ENCODE measurements around the gene CBY1. TPM values are rescaled to one million over a fixed set of nuclear protein-coding genes. Genes with fewer than 3 reads are reported as not detected.
A peak's percentile ranks its signal among the peaks of the same experiment; 100 is the strongest.

Gene CBY1
- total and polyA plus RNA-seq, 4 experiments from 2014 or later = 3.8 to 35.2 (median 20.4) TPM

DNA sequence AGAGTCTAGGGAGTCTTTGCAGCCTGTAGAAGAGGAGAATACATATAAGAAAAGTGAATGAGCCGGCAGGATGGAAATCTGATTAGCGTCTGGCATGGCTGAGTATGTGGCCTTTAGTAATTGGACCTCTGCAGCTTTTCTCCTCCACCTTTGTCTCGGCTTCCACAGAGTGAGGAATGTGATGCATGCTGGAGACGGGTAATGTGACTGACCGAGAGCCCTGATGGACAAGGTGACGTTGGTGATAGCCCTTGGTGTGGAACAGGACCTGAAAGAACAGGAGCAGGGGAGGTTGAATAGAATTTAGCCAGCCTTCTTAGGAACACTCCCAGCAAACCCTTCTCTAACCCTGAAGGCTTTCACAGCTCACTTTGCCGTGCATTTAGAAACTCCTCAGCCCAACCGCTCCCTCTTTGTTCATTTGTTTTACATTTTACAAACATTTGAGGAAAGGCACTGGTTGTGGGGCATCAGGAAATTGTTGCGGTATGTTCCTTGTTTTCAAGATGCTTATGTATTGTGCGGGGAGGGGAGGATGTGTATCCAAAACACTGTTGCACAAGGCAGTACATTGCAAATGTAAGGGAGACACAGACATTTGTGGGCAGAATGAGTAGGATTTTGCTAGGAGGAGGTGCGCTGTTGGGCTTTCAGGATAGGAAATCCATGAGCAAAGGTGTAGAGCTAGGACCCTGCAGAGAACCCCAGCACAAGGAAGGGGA, 56.2 kb downstream of the CBY1 start:
- Mint-ChIP-seq H3K9me3 (no peaks in the 10 kb centered on the region), H3K4me1 (peaks cover 56 to 74% (median 67%) of the 10 kb centered on the region in 4 donors), H3K27me3 (no peaks in the 10 kb centered on the region), H3K36me3 (peaks cover 27 to 78% of the 10 kb centered on the region in 2 donors), H3K27ac (peak overlapping the region; percentile 21 to 90 (median 84)), H3K4me3 (peak overlapping the region in 1 of 8 donors; percentile 14)
- peaks cover 72% of the 10 kb centered on the region for H3K4me1 ChIP-seq (ENCODE audit: insufficient read depth, low read length)
- peaks cover 50% of the 10 kb centered on the region for H3K36me3 ChIP-seq (ENCODE audit: insufficient read depth, low read length)
- ChIA-PET POLR2A (ENCODE audit: partially characterized antibody) (interaction anchor here (0.6 to 2.8 kb wide), 2 partner anchors 12 to 20 kb away, joined by 3 to 23 read pairs; no protein-coding TSS in a partner anchor), CTCF (ENCODE audit: partially characterized antibody) (no interaction called here)
- H3K27me3 ChIP-seq (ENCODE audit: insufficient read depth, low read length) = no peaks in the 10 kb centered on the region
- H3K27ac ChIP-seq (ENCODE audit: low read depth, low read length) = no peak overlapping the region
- intact Hi-C loops (cut with micrococcal nuclease) = no loop called here
- H3K9me3 ChIP-seq (ENCODE audit: control insufficient read depth in 1 of 2, low read length in 2 of 2) = no peaks in the 10 kb centered on the region
- peak in 1 of 5 donors; percentile 13 for DNase-seq
- H3K4me3 ChIP-seq (ENCODE audit: low read length in 2 of 2) = no peak overlapping the region

GRCh38 chr22:38713921-38714320, 57.5 kb downstream of the CBY1 start:
- ChIA-PET POLR2A (ENCODE audit: partially characterized antibody) (interaction anchor here (41.4 kb wide), 1 partner anchor 36 kb away, joined by 1746 read pairs; the partner anchor contains the start of gene SUN2), CTCF (ENCODE audit: partially characterized antibody) (interaction anchor here (1.5 to 2.0 kb wide), 2 partner anchors 11 to 19 kb away, joined by 4 to 5 read pairs; no protein-coding TSS in a partner anchor)
- Mint-ChIP-seq H3K4me1 (peaks cover 46 to 62% (median 55%) of the 10 kb centered on the region in 4 donors), H3K9me3 (no peaks in the 10 kb centered on the region), H3K36me3 (peaks cover 27 to 82% of the 10 kb centered on the region in 2 donors), H3K27ac (peak overlapping the region in 6 of 7 donors; percentile 48 to 89 (median 84)), H3K4me3 (no peak overlapping the region), H3K27me3 (no peaks in the 10 kb centered on the region)
- peaks cover 59% of the 10 kb centered on the region for H3K4me1 ChIP-seq (ENCODE audit: insufficient read depth, low read length)
- H3K27ac ChIP-seq (ENCODE audit: low read depth, low read length) = no peak overlapping the region
- H3K9me3 ChIP-seq (ENCODE audit: control insufficient read depth in 1 of 2, low read length in 2 of 2) = no peaks in the 10 kb centered on the region
- intact Hi-C loops (cut with micrococcal nuclease) = no loop called here
- no peak overlapping the region for H3K4me3 ChIP-seq (ENCODE audit: low read length in 2 of 2)
- no peak for DNase-seq
- H3K27me3 ChIP-seq (ENCODE audit: insufficient read depth, low read length) = no peaks in the 10 kb centered on the region
- peaks cover 59% of the 10 kb centered on the region for H3K36me3 ChIP-seq (ENCODE audit: insufficient read depth, low read length)

GRCh38 chr22:38715176-38715764, 58.8 kb downstream of the CBY1 start:
- no peaks in the 10 kb centered on the region for H3K9me3 Mint-ChIP-seq
- intact Hi-C loops (cut with micrococcal nuclease) = no loop called here
- peaks cover 50% of the 10 kb centered on the region for H3K36me3 ChIP-seq (ENCODE audit: insufficient read depth, low read length)
- peaks cover 36 to 49% (median 43%) of the 10 kb centered on the region in 4 donors for H3K4me1 Mint-ChIP-seq
- no peaks in the 10 kb centered on the region for H3K9me3 ChIP-seq (ENCODE audit: control insufficient read depth in 1 of 2, low read length in 2 of 2)
- no peak for DNase-seq
- ChIA-PET CTCF (ENCODE audit: partially characterized antibody) (interaction anchor here (0.9 to 2.0 kb wide), 3 partner anchors 10 to 52 kb away, joined by 4 to 5 read pairs (median 5); no protein-coding TSS in a partner anchor), POLR2A (ENCODE audit: partially characterized antibody) (interaction anchor here (8.8 to 41.4 kb wide), 2 partner anchors 7 to 34 kb away, joined by 50 to 1746 read pairs; partner anchors contain the start of genes GTPBP1 and SUN2)
- no peak overlapping the region for H3K4me3 ChIP-seq (ENCODE audit: low read length in 2 of 2)
- H3K27me3 Mint-ChIP-seq = no peaks in the 10 kb centered on the region
- peaks cover 45% of the 10 kb centered on the region for H3K4me1 ChIP-seq (ENCODE audit: insufficient read depth, low read length)
- no peak overlapping the region for H3K27ac ChIP-seq (ENCODE audit: low read depth, low read length)
- peaks cover 26 to 78% of the 10 kb centered on the region in 2 donors for H3K36me3 Mint-ChIP-seq
- peak overlapping the region in 6 of 7 donors; percentile 46 to 85 (median 64) for H3K27ac Mint-ChIP-seq
- peak overlapping the region in 1 of 8 donors; percentile 10 for H3K4me3 Mint-ChIP-seq
- H3K27me3 ChIP-seq (ENCODE audit: insufficient read depth, low read length) = no peaks in the 10 kb centered on the region

DNA sequence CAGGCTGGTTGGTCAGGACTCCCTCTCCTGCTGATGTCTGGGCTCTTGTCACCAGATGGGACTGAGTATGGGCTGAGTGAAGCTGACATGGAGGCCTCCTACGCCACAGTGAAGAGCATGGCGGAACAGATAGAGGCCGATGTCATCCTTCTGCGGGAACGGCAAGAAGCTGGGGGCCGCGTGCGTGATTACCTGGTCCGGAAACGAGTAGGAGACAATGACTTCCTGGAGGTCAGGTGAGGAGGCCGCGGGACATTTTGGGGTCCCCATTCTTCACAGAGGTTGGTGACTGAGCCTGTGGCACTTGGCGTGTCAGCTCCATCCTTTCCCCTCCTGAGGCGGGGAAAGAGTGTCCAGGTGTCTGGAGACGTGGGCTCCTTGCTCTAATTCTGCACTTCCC, 59.4 kb downstream of the CBY1 start:
- H3K4me3 ChIP-seq (ENCODE audit: low read length in 2 of 2) = no peak overlapping the region
- ChIA-PET POLR2A (ENCODE audit: partially characterized antibody) (interaction anchor here (8.8 to 41.4 kb wide), 2 partner anchors 8 to 34 kb away, joined by 50 to 1746 read pairs; partner anchors contain the start of genes GTPBP1 and SUN2), CTCF (ENCODE audit: partially characterized antibody) (interaction anchor here (2.0 kb wide), 1 partner anchor 17 kb away, joined by 5 read pairs; no protein-coding TSS in a partner anchor)
- no peak overlapping the region for H3K4me3 Mint-ChIP-seq
- no peak overlapping the region for H3K27ac ChIP-seq (ENCODE audit: low read depth, low read length)
- no peaks in the 10 kb centered on the region for H3K9me3 Mint-ChIP-seq
- H3K4me1 Mint-ChIP-seq = peaks cover 32 to 43% (median 38%) of the 10 kb centered on the region in 4 donors
- no peaks in the 10 kb centered on the region for H3K27me3 Mint-ChIP-seq
- H3K36me3 ChIP-seq (ENCODE audit: insufficient read depth, low read length) = peaks cover 44% of the 10 kb centered on the region
- peak overlapping the region in 1 of 7 donors; percentile 62 for H3K27ac Mint-ChIP-seq
- intact Hi-C loops (cut with micrococcal nuclease) = no loop called here
- no peaks in the 10 kb centered on the region for H3K9me3 ChIP-seq (ENCODE audit: control insufficient read depth in 1 of 2, low read length in 2 of 2)
- no peaks in the 10 kb centered on the region for H3K27me3 ChIP-seq (ENCODE audit: insufficient read depth, low read length)
- H3K36me3 Mint-ChIP-seq = peaks cover 21 to 77% of the 10 kb centered on the region in 2 donors
- H3K4me1 ChIP-seq (ENCODE audit: insufficient read depth, low read length) = peaks cover 40% of the 10 kb centered on the region
- DNase-seq = peak in 1 of 5 donors; percentile 13

DNA sequence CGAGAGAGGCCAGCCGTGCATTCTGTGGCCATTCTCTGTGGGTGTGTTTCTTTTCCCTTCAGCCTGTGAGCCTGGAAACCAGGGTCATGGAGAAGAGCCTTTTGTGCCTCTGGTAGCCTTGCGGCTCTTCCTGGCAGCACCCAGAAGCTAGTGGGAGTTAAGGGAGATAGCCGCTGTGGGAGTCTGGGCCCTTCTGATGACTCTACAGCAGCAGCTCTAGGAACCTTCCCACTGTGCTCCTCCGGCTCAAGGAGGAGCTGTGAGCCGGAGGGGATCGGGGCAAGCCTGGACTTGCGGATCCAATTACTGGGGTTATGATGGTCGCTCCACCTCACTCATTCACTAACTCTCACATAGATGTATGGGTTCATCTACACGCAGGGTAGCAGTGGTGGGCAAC, 59.8 kb downstream of the CBY1 start:
- CTCF ChIA-PET (ENCODE audit: partially characterized antibody) = no interaction called here
- H3K9me3 Mint-ChIP-seq = no peaks in the 10 kb centered on the region
- peak overlapping the region in 2 of 7 donors; percentile 35 to 55 for H3K27ac Mint-ChIP-seq
- H3K27me3 Mint-ChIP-seq = no peaks in the 10 kb centered on the region
- Histone ChIP-seq H3K36me3 (ENCODE audit: insufficient read depth, low read length) (peaks cover 43% of the 10 kb centered on the region), H3K27me3 (ENCODE audit: insufficient read depth, low read length) (no peaks in the 10 kb centered on the region), H3K9me3 (ENCODE audit: control insufficient read depth in 1 of 2, low read length in 2 of 2) (no peaks in the 10 kb centered on the region), H3K4me3 (ENCODE audit: low read length in 2 of 2) (no peak overlapping the region), H3K4me1 (ENCODE audit: insufficient read depth, low read length) (peaks cover 35% of the 10 kb centered on the region), H3K27ac (ENCODE audit: low read depth, low read length) (no peak overlapping the region)
- H3K4me3 Mint-ChIP-seq = no peak overlapping the region
- peaks cover 17 to 74% of the 10 kb centered on the region in 2 donors for H3K36me3 Mint-ChIP-seq
- POLR2A ChIA-PET (ENCODE audit: partially characterized antibody) = interaction anchor here (0.7 to 41.4 kb wide), 3 partner anchors 8 to 33 kb away, joined by 3 to 1746 read pairs (median 50); partner anchors contain the start of genes GTPBP1, JOSD1 and SUN2
- no peak for DNase-seq
- peaks cover 28 to 39% (median 34%) of the 10 kb centered on the region in 4 donors for H3K4me1 Mint-ChIP-seq
- intact Hi-C loops (cut with micrococcal nuclease) = no loop called here

GRCh38 chr22:38716826-38717225, 60.4 kb downstream of the CBY1 start:
- DNase-seq = peak in 1 of 5 donors; percentile 9
- Histone ChIP-seq H3K36me3 (ENCODE audit: insufficient read depth, low read length) (peaks cover 43% of the 10 kb centered on the region), H3K9me3 (ENCODE audit: control insufficient read depth in 1 of 2, low read length in 2 of 2) (no peaks in the 10 kb centered on the region), H3K27me3 (ENCODE audit: insufficient read depth, low read length) (no peaks in the 10 kb centered on the region), H3K4me3 (ENCODE audit: low read length in 2 of 2) (no peak overlapping the region), H3K4me1 (ENCODE audit: insufficient read depth, low read length) (peaks cover 33% of the 10 kb centered on the region), H3K27ac (ENCODE audit: low read depth, low read length) (no peak overlapping the region)
- no peaks in the 10 kb centered on the region for H3K27me3 Mint-ChIP-seq
- intact Hi-C loops (cut with micrococcal nuclease) = no loop called here
- peak overlapping the region in 2 of 7 donors; percentile 35 to 62 for H3K27ac Mint-ChIP-seq
- H3K36me3 Mint-ChIP-seq = peaks cover 21 to 78% of the 10 kb centered on the region in 2 donors
- H3K9me3 Mint-ChIP-seq = no peaks in the 10 kb centered on the region
- H3K4me1 Mint-ChIP-seq = peaks cover 28 to 37% (median 32%) of the 10 kb centered on the region in 4 donors
- ChIA-PET POLR2A (ENCODE audit: partially characterized antibody) (interaction anchor here (0.7 to 41.4 kb wide), 3 partner anchors 9 to 33 kb away, joined by 3 to 1746 read pairs (median 50); partner anchors contain the start of genes GTPBP1, JOSD1 and SUN2), CTCF (ENCODE audit: partially characterized antibody) (no interaction called here)
- H3K4me3 Mint-ChIP-seq = no peak overlapping the region
